ENCODE data around the gene ERN2. TPM values are rescaled to one million over a fixed set of nuclear protein-coding genes. Genes with fewer than 3 reads are reported as not detected.

ERN2 gene
- 0.21 and 0.48 TPM in 2 replicates for total RNA-seq

GRCh38 chr16:23712976-23713375 is at the start of gene ERN2:
TSS of gene ERN2 (minus strand) at chr16:23713222. CDS start at chr16:23713187, 35 bp downstream.

GRCh38 chr16:23754594-23755483 is 41.8 kb upstream of the ERN2 start, which contains the start of gene CHP2:
TSS of gene CHP2 (plus strand) at chr16:23755026. CDS start at chr16:23755050, 24 bp downstream.

GRCh38 chr16:23678430-23679273 is 34.4 kb downstream of the ERN2 start, which contains the start of gene PLK1:
TSS of gene PLK1 (plus strand) at chr16:23678889. CDS start at chr16:23678933, 44 bp downstream.

GRCh38 chr16:23640931-23641765 is 71.9 kb downstream of the ERN2 start, which contains the start of the genes DCTN5 and PALB2:
TSS of gene DCTN5 (plus strand) at chr16:23641466. CDS start at chr16:23641543, 77 bp downstream.
TSS of gene PALB2 (minus strand) at chr16:23641310. CDS start at chr16:23641157, 153 bp downstream.

Other genes with a start within 250 kb of the ERN2 start
- gene GGA2, start 202.7 kb downstream of the ERN2 start, total RNA-seq, result 9.2 and 19.5 TPM in 2 replicates
- gene EARS2, start 155.9 kb downstream of the ERN2 start, total RNA-seq, result 62.4 and 89.5 TPM in 2 replicates
- 54.6 and 76.4 TPM in 2 replicates for gene UBFD1, start 155.5 kb downstream of the ERN2 start, total RNA-seq
- gene NDUFAB1, start 116.9 kb downstream of the ERN2 start, total RNA-seq, result 77.8 and 91.6 TPM in 2 replicates
- 8.9 and 14.3 TPM in 2 replicates for gene PALB2, start 71.9 kb downstream of the ERN2 start, total RNA-seq
- 33.0 and 48.7 TPM in 2 replicates for gene DCTN5, start 71.8 kb downstream of the ERN2 start, total RNA-seq
- gene PLK1, start 34.3 kb downstream of the ERN2 start, total RNA-seq, result 1.9 and 6.0 TPM in 2 replicates
- 0.24 and 1.3 TPM in 2 replicates for gene CHP2, start 41.8 kb upstream of the ERN2 start, total RNA-seq
- gene PRKCB, start 122.8 kb upstream of the ERN2 start, total RNA-seq, result 0.21 TPM in 1 of 2 replicates, not detected in the other